GM12875 (cell line): Measurements from ENCODE around the gene MYLK.

Experiments used
- H3K4me3 ChIP-seq: one replicate; pipeline ENCODE4 v1.5.1; 2011; ENCODE audit warnings: low read depth, low read length, control low read depth
- CTCF ChIP-seq: IDR thresholded peaks from 2 replicates; pipeline ENCODE4 v1.5.1; 2011; ENCODE audit warnings: low read depth, mild to moderate bottlenecking, control low read depth, inconsistent platforms, low read length, moderate library complexity, borderline replicate concordance; ENCODE audit not compliant: insufficient read depth

The MYLK gene

GRCh38 chr3:123795471-123796251 is 88.5 kb downstream of the MYLK start:
- no peak for TF ChIP-seq CTCF
- H3K4me3 ChIP-seq = no peak overlapping the region

- TF ChIP-seq CTCF = no peak
- H3K4me3 ChIP-seq = no peak overlapping the region
Measured at GRCh38 chr3:123793425-123793824, 90.7 kb downstream of the MYLK start.

GRCh38 chr3:123792473-123793201 is 91.5 kb downstream of the MYLK start:
- TF ChIP-seq CTCF = no peak
- H3K4me3 ChIP-seq = no peak overlapping the region

- H3K4me3 ChIP-seq = no peak overlapping the region
- no peak for TF ChIP-seq CTCF
Measured at GRCh38 chr3:123791898-123792297, 92.2 kb downstream of the MYLK start.

GRCh38 chr3:123791417-123791816 is 92.7 kb downstream of the MYLK start:
- H3K4me3 ChIP-seq = no peak overlapping the region
- no peak for TF ChIP-seq CTCF

GRCh38 chr3:123791073-123791370 is 93.1 kb downstream of the MYLK start:
- H3K4me3 ChIP-seq = no peak overlapping the region
- TF ChIP-seq CTCF = no peak
